NCI-H128 (cell line): ENCODE measurements around the gene IL3RA.

Source experiments
- DNase-seq: peaks from one replicate; lab custom pipeline; 2025; ENCODE audit not compliant: unreplicated experiment; lab: John Stamatoyannopoulos, UW

IL3RA gene

GRCh38 chrX:1380672-1381233, 44.2 kb downstream of the IL3RA start:
- DNase-seq, result no peak

DNA sequence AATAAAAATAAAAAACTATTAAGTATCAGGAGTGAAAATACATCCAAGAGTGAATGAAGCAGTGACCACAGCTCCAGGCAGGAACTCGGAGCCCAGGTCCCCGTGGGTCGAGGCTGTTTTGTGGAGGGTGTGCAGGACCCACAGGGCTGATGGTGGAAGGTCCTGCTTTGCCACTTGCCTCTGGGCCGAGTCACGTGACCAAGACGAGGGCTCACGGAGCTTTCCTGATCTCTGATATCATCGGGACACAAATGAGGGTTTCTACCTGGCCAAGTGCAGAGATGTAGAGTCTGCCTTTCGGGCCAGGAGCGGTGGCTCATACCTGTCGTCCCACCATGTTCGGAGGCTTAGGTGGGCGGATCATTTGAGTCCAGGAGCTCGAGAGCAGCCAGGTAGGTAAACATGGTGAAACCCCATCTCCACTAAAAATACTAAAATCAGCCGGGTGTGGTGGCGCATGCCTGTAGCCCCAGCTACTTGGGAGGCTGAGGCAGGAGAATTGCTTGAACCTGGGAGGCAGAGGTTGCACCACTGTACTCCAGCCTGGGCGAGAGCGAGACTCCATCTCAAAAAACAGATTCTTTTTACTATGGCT, 48.2 kb downstream of the IL3RA start:
- no peak for DNase-seq

GRCh38 chrX:1385253-1386223, 49.0 kb downstream of the IL3RA start:
- DNase-seq, result no peak

DNA sequence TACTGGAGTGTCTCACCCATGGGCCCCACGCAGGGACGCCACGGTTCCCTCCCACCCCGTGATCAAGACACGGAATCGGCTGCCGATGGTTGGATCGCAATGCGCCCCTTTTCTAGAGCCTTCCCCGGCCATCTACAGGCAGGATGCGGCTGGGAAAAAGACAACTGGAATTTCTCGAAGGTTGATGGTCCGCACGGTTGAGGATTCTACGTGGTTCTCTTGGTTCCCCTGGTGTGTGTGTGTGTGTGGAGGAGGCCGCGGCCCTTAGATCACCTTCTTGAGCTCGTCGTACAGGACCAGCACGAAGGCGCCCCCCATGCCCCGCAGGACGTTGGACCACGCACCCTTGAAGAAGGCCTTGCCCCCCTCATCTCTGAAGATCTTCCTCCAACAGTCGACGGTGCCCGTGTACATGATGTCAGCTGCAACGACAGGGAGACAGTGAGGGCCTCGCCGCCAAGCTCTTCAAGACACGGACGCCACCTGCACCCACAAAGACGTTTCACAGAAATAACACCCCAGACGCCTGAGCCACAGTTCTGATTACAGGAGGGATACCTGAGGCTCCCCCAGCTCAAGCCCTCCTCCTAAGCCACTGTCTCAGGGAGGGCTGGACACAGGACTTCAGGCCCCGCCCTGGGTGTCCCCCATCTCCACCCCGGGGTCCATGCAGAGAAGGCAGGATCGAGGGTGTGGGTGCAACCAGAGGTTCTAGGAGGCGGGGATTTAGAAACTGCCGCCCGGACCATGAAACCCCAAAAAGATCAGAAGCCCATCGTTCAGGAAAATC, 49.9 kb downstream of the IL3RA start:
- DNase-seq, result no peak

- DNase-seq, result no peak
Measured at GRCh38 chrX:1387141-1387776, 50.7 kb downstream of the IL3RA start.

DNA sequence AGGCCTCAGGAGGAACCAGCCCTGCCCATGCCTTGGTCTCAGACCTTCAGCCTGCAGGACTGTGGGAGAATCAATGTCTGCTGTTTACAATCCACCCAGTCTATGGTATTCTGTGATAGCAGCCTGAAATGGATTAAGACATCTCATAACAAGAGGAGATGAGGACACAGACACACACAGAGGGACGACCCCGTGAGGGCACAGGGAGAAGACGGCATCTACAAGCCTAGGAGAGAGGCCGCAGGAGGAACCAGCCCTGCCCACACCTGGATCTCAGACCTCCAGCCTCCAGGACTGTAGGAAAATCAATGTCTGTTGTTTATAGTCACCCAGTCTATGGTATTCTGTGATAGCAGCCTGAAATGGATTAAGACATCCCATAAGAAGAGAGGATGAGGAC, 52.1 kb downstream of the IL3RA start:
- DNase-seq, result no peak

DNA sequence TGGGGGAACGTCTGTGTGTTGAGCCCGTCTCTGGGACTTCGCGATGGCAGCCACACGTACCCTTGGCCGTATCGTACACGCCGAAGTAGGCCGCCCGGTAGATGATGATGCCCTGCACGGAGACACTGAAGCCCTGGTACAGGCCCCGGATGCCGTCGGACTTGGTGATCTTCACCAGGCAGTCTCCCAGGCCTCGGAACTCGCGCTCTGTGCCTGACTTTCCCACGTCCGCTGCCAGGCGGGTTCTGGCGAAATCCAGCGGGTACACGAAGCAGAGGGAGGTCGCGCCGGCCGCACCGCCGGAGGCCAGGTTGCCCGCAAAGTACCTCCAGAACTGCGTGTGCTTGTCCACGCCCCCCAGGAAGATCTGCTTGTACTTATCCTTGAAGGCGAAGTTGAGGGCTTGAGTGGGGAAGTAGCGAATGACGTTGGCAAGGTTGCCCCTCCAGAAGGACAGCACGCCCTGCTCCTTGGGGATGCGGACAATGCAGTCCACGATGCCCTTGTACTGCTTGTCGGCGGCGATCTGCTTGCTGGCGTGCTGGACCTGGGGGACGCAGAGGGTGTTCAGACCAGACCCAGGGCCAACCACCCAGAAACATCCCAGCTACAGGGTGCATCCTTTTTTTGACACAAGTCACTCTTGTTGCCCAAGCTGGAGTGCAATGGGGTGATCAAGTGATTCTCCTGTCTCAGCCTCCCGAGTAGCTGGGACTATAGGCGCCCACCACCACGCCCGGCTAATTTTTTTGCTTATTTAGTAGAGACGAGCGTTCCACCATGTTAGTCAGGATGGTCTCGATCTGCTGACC, 52.8 kb downstream of the IL3RA start:
- DNase-seq, result no peak

DNA sequence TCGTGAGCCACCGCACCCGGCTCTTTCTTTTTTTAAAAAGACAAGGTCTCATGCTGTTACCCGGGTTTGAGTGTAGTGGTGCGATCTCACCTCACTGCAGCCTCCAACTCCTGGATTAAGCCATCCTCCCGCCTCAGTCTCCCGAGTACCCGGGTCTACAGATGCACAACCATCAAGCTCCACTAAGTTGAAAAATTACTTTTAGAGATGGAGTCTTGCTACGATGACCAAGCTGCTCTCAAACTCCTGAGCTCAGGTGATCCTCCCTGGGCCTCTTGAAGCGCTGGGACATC, 53.4 kb downstream of the IL3RA start:
- DNase-seq, result no peak

DNA sequence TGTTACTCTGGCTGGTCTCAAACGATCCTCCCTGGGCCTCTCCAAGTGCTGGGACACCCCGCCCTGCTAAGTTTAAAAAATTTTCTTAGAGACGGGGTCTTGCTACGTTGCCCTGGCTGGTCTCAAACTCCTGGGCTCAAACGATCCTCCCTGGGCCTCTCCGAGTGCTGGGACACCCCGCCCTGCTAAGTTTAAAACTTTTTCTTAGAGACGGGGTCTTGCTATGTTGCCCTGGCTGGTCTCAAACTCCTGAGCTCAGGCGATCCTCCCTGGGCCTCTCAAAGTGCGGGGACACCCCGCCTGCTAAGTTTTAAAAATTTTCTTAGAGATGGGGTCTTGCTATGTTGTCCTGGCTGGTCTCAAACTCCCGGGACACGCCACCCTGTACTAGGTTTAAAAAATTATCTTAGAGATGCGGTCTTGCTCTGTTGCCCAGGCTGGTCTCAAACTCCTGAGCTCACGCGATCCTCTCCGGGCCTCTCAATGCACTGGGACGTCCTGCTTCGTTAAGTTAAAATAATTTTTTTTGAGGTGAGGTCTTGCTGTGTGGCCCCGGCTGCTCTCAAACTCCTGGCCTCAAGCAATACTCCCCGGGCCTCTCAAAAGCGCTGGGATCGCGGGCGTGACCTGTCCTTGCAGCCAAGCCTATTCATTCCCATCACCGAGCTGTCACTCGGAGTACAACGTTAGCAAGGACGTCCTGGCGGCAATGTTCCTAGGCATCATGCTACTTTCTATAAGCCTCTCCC, 54.2 kb downstream of the IL3RA start:
- no peak for DNase-seq

DNA sequence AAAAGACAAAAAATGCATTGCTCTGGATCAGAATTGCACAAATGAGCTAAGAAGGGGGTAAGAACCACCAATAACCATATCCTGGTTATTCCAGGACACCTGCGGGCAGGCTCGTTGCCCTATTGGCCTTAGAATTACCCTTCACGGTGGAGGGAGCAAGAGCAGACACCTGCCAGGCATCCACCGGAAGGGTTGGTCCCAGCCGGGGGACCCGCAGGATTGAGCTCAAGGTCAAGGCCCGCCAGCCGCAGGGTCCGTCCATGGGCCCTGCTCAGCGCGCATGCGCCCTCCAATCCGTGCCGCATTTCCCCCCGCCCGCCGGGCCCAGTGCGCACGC, 54.8 kb downstream of the IL3RA start:
- no peak for DNase-seq

DNA sequence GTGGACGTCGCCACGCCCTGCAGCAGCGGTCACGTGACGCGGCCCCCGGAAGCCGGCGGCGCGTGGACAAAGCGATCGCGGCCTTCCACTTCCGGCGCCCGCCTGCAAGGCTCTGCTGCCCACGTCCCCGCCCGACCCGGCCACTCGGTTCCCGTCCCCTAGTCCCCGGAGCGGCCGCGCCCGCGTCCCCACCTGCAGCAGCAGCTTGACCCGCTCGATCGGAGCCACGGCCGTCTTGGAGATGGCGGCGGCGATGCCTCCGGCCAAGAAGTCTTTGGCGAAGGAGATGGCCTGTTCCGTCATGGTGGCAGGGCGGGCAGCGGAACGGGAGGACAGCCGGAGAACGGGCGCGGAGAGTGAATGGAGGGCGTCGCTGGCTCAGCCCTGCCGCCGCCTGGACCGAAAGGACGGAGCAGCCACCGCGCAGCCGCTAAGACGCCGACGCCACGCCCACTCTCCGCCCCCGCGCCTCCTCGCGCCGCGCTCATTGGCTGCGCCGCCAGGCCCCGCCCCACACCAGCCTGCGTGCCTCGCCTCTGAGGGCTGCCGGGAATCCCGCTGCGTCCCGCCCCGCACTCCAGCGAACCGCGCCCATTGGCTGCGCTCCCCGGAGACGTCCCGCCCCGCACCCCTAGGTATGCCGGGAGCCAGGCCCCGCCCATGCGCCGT, 55.3 kb downstream of the IL3RA start, which contains the start of gene SLC25A6:
Gene SLC25A6, minus strand, starts transcription at position 407 of the 669 bp plus-strand sequence. Its CDS starts 104 bp downstream, at position 303.
- DNase-seq, result no peak

- DNase-seq, result no peak
Measured at GRCh38 chrX:1392376-1393068, 55.9 kb downstream of the IL3RA start.

- no peak for DNase-seq
Measured at GRCh38 chrX:1393871-1394615, 57.5 kb downstream of the IL3RA start.

DNA sequence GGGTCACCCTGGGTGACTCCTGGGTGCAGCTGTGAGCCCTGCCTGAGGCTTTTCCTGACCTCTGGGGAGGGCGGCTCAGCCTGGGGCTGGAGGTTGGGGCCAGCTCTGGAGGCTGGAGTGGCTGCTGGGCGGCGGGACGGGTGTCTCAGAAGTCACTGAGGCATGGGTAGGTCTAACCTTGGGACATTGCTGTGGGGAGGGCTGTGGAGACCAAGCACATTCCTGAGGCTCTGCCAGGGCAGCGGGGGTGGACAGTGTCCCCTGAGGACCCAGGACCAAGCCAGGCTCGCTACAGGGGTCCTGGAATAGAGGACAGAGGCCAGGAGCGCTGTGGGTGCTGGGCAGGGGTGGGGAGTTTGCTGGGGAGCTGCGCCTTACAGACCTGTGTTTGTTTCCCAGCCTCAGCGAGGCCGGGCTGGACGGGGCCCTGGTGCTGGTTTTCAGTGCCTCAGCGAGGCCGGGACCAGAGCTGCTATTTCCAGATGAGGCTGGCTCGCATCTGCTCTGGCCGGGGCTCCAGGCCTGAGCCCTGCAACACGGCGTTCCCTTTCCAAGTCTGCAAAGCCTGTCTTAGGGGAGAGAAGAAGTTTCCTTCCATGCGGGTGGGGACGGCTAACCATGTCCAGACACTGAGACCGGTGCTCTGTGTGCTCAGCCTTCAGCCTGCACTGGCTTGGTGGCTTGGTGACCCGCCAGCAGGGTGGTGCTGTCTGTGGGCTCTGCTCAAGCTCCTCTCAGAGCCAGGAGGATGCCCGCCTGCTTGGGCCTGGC, 58.3 kb downstream of the IL3RA start:
- no peak for DNase-seq

DNA sequence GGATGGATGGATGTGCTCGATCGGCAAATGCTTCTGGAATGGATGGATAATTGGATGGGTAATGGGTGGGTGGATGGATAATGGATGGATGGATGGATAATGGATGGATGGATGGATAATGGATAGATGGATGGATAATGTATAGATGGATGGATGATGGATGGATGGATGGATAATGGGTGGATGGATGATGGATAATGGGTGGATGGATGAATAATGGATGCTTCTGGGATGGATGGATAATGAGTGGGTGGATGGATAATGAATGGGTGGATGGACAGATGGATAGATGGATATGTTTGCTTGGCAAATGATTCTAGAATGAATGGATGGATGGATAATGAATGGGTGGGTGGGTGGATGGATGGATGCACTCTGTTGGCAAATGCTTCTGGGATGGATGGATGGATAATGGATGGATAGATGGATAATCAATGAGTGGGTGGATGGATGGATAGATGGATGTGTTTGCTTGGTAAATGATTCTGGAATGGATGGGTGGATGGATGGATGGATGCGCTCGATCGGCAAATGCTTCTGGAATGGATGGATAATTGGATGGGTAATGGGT, 59.1 kb downstream of the IL3RA start:
- no peak for DNase-seq

GRCh38 chrX:1397001-1397400, 60.4 kb downstream of the IL3RA start:
- DNase-seq, result no peak
